NCI-H128 (cell line): ENCODE measurements around the gene RCOR3.
"Not testable (repeated sequence)": the region's sequence is repeated elsewhere in the genome, so short reads cannot be mapped to it uniquely, and the experiment has no call there.

Source experiments
- DNase-seq: peaks from one replicate; lab custom pipeline; 2025; ENCODE audit not compliant: unreplicated experiment; lab: John Stamatoyannopoulos, UW

Gene RCOR3

DNA sequence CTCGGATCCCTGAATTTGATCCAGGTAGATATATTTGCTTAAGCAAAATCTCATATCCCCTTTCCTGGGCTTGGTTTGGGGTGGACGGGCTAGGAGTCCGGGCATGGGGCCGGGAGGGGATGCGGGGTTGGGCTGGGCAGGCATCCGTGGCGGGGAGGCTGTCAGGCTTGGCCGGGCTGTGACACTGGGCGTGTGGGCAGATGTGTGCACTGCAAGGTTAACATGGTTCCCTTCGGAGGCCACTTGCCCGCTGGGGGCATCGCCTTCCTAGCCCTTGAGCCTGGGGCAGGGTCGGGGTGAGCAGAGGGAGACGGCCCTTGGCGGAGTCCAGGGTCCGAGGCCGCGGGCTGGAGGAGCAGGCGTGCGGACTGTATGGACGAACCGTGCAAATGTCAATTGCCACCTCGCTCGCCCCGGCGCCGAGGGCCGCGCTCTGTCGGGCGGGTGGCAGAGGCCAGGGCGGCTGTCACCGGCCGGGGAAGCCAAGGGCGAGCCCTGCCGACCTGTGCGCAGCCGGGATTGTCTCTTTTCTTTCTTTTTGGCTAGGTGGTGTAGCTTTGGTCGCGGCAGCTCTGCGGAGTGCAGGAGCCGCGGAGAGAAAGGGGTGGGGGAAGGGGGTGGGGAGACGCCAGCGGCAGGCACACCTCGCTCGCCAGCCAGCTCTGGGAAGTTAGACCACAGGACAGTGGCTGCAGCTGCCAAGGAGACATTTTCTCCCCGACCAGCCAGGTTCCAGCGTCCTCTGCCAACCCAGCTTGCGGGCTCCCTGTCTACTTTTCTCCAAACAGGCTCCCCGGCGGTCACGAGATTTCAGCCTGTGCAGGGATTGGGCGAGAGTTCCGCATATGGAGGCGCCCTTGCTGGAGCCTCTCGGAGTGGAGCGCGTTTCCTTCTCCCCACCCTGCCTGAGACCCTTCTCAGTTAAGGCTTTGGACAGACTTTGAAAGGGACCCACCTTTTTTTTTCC is 1.3 kb downstream of the RCOR3 start:
- DNase-seq: peak; percentile 48

DNA sequence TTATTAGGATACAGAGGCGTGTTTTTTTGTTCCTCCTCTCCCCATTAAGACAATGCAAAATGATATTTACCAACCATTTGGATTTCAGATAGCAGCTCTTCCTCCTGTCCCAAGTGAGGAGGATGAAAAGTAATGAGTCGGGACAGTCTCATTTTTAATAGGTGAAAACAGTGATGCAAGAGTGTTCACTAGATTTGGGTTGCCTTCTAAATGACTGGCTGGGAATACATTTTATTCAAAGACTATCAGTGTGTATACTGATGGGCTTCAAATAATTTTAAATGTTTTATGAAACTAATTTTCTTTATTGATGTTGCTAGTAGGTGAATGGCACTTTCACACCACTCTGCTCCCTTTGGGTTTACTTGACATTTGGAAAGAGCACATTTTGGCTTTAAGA is 2.1 kb downstream of the RCOR3 start:
- DNase-seq: no peak

DNA sequence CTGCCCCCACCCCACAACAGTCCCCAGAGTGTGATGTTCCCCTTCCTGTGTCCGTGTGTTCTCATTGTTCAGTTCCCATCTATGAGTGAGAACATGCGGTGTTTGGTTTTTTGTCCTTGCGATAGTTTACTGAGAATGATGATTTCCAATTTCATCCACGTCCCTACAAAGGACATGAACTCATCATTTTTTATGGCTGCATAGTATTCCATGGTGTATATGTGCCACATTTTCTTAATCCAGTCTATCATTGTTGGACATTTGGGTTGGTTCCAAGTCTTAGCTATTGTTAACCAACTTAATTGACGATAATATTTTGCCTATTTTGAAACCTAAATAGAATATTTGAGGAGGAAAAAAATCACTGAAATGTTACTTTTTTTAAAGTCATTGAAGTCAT is 3.9 kb downstream of the RCOR3 start:
- not testable (repeated sequence) for DNase-seq

DNA sequence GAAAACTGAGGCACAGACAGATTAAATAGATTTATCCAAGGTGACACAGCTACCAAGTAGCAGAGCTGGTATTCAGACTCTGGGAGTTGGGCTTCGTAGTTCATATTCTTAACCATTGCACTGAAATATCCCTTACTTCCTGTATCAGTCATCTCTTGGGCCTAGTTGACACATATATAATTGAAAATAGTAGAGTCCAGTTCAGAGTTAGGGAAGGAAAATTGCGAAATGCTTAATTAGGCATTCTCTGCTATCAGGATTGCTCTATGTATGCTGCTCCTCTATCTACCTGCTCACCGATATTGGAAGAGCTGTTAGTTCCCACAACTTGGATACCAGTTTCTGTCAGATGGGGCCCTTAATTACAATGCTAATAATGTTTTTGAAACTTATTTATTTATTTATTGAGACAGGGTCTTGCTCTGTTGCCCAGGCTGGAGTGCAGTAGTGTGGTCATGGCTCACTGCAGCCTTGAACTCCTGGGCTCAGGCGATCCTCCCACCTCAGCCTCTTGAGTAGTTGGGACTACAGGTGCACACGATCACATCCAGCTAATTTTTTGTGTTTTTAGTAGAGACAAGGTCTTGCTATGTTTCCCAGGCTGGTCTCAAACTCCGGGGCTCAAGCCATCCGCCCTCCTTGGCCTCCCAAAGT is 8.2 kb downstream of the RCOR3 start:
- DNase-seq: no peak

DNA sequence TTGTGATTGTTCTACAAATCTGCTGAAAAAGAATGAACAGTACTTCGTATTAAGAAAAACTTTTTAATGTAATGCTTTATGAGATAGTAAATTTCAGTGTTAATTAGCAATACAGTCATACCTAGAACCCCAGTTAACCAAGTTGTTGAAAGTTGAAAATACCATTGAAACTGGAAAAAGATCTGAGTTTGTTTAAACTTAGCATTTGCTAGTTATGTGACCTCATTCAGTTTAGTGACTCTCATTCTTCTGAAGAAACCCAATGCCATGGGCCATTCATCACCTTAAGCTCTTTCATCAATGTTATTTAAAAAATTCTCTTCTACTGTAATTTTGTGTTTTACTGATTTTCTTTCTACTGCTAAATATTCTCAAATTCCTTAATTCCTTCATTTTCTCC is 20.2 kb downstream of the RCOR3 start:
- DNase-seq: no peak

DNA sequence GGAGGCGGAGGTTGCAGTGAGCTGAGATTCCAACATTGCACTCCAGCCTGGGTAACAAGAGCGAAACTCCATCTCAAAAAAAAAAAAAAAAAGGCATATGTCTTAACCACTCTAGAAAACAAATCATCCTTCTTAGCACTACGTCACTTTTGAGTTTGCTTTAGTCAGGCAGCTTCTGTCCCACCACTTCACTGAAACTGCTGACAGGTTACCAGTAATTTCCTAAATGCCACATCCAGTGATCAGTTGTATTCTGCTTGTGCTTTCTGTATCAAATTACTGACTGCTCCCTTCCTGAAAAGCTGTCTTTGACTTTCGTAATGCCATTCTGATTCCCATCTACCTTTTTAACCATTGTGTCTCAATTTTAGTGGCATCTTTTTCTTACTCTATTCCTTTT is 21.7 kb downstream of the RCOR3 start:
- no peak for DNase-seq

DNA sequence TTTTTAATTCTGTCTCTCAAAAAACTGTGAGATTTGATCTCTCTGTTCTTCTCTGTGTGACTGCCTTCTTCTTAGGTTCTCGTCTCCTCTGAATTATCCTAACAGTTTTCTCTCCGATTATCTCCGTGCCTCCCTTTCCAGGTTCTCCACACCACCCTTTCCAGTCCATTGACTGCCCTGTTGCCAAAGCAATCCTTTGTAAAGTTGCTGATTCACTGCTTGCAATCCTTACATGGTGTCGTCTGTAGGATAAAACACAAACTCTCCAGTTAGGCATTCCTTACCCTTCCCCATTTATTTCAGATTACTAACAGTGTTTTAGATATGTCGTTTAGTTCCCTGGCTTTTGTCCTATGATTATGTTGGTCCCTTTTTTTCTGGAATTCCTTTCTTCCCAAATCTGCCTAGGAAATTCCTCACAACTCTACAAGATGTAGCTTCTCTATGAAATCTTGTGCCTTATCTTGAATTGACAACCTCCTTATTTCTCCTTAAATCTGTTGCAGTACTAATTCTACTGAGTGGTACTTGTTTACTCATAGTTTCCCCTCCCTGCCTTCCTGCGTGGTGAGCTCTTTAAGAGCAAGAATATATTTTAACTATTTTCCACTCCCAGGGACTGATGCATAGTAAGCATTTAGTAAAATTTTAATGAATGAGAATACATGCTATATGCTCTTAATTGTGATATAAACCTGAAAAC is 22.3 kb downstream of the RCOR3 start:
- DNase-seq: no peak

DNA sequence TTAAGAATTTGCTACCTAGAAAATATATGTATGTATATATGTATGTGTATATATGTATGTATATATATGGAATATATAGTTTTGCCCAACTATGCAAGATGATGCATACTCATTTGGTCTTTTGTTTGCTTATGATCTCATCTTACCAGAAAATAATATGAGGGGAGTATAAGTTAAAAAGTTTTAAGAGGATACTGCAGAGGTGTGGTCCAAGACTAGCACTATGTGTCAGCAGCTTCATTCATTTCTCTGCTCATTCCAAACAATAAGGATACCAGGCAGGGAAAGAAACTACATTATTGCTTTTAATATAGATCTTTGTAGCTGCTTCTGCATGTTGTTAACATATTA is 22.8 kb downstream of the RCOR3 start:
- no peak for DNase-seq

DNA sequence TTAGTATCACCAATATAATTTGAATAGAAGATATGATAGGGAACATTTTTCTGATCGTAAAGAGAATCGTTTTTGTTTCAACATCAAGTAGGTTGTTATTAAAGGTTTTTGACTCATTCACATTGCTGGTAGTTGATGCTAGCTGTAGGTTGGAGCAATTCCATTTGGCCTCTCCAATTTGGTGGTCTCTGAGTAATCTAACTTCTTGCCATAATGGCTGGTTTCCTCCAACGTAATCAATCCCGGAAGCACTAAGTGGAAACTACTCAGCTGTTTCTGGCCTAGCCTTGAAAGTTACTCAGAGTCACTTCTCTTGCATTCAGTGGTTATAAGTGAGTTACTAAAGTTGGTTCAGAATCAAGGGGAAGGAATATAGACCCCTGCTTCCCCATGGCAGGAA is 26.0 kb downstream of the RCOR3 start:
- no peak for DNase-seq

DNA sequence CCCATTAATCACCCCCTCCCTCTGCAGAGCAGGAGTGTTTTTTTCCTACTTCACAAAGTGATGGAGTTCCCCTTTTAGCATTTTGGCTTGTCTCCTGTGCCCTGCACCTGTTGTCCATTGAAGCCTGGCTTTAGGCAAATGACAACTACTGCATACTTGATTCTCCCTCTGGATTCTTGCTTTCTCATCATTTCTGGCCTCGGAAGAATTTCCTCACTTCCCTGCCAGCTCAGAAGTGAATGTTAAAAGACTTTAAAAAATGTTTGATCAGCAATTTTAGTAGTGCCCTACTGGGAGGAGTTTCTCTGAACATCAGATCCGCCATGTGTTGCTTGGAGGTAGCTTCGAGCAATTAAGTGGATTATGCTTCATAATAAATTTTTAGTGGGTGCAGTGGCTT is 28.1 kb downstream of the RCOR3 start:
- no peak for DNase-seq

DNA sequence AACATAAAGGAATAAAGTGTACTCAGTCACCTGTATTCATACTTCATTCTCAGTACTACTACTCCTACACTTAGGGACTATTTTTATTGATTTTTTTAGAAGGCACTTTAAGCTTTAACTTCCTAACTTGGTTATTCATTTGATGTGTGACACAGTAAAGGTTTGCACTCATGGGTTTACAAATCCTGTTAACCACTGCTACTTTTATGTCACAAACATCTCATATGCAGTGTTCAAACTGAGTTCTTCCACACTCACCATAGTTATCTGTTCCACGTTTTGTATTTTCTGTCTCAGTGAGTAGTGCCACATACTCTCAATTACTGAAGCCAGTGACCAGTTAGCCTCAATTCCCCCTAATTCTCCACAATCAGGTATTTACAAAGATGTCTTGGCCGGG is 33.2 kb downstream of the RCOR3 start:
- no peak for DNase-seq

DNA sequence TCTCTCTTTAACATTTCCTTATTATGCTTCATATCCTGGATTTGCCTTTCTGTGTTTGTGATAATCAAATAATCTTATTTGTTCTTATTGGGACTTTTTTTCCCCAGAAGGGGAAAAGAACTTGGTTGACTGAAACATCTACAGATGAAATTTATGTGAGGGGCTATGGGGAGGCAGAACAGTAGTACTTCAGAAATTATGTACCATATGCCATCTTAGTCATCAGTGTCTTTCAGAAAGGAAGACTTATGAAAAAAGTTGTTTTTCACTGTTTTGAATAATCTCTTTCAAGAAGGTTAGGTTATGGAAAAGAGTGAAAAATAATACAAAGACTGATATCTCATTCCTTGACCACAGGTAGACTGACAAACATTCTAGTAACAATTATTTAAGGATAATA is 37.2 kb downstream of the RCOR3 start:
- DNase-seq: no peak

DNA sequence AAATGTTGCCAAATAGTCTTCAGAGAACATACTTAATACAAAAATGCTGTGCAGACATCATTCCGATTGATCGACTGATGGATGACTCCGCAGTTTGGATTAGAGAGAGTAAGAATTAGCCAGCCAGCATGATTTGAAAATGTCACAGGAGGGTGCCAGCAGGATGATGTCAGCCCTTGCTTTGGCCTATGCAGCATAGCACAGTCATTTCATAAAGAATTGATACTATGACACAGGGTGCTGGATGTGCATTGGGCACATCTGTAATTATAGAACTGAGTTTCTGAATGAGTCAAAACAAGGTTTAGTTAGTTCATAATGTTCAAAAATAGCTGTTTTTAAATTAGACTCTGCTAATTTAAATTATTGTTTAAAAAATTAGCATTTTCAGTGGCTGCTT is 45.9 kb downstream of the RCOR3 start:
- DNase-seq: no peak

DNA sequence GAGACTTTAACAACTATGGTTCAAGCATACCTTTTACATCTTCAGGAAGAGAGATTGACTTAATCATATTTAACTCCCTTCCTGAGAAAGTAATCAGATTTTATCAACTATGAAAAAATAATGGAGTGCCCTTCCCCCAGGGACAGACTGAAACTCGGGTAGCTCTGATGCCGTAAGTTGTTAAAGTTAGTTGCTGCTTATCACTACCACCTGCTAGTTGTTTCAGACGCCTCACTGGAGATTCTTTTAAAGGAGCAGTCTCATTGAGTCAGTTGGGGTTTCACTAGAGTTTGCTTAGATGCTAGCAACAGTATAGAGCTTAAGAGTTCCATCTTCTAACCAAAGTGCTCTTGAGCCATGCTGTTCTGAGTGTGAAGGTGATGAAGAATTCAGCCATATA is 50.5 kb downstream of the RCOR3 start:
- no peak for DNase-seq

DNA sequence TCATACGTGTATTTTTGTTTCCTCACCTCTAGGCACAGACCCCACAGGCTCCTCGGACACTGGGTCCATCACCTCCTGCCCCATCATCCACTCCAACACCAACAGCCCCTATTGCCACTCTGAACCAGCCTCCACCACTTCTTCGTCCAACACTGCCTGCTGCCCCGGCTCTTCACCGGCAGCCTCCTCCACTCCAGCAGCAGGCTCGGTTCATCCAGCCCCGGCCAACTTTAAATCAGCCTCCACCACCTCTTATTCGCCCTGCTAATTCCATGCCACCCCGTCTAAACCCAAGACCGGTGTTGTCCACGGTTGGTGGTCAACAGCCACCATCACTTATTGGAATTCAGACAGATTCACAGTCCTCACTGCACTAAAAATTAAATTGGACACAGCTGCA is 54.2 kb downstream of the RCOR3 start:
- no peak for DNase-seq

DNA sequence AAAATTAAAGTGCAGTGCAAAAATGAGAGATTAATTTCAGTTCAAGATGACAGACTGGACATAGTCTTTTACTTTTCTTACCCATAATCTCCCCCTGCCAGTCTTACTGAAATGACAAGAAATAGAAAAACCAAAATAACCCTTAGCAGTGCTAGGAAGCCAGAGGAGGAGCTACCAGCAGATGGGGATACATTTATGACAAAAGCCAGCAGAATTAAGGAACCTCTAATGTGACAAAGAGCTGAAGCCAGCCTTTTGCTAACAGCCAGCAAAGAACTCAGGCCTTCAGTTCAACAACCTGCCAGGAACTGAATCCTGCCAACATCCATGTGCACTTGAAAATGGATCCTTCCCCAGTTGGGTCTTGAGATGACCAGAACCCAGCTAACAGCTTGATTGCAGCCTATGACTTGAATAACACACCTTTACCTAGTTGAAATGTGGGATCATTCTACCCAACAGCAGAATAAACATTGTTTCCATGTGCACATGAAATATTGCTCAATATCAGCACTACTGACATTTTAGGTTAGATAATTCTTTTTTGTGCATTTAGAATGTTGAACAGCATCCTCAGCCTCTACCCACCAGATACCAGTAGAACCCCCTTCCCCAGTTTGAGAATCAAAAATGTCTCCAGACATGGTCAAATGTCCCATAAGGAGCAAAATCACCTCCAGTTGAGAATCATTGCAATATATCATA is 59.6 kb downstream of the RCOR3 start:
- DNase-seq: no peak

DNA sequence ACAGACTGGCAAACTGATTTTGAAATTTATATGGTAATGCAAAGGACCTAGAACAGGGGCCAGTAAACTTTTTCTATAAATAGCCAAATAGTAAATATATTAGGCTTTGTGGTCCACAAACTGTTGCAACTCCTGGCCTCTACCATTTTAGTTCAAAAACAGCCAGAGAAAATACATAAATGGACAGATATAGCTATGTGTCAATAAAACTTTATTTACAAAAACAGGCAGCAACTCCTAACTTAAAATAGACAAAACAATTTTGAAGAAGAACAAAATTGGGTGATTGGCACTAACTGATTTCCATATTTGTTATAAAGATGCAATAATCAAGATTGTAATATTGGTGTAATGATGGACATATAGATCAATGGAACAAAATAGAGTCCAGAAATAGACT is 60.7 kb downstream of the RCOR3 start:
- no peak for DNase-seq

DNA sequence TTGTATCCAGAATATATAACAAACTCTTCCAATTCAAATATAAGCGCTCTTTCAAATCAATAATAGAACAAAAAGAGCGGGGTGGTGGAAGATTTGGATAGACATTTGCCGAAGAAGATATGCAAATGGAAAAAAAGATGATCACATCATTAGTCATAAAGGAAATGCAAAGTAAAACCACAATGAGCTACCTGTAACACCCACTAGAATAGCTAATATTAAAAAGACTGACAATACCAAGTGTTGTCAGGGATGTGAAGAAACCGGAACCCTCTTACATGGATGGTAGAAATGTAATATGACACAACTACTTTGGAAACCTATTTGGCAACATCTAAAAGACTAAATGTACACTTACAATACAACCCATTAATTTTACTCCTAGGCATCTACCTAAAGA is 61.8 kb downstream of the RCOR3 start:
- DNase-seq: no peak

DNA sequence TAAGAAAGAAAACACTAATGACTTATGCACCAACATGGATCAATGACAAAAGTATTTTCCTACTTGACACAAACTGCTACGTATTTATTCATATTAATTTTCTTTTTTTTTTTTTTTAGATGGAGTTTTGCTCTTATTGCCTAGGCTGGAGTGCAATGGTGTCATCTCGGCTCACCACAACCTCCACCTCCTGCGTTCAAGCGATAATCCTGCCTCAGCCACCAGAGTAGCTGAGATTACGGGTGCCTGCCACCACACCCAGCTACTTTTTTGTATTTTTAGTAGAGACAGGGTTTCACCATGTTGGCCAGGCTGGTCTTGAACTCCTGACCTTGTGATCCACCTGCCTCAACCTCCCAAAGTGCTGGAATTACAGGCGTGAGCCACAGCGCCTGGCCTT is 62.5 kb downstream of the RCOR3 start:
- DNase-seq: not testable (repeated sequence)

DNA sequence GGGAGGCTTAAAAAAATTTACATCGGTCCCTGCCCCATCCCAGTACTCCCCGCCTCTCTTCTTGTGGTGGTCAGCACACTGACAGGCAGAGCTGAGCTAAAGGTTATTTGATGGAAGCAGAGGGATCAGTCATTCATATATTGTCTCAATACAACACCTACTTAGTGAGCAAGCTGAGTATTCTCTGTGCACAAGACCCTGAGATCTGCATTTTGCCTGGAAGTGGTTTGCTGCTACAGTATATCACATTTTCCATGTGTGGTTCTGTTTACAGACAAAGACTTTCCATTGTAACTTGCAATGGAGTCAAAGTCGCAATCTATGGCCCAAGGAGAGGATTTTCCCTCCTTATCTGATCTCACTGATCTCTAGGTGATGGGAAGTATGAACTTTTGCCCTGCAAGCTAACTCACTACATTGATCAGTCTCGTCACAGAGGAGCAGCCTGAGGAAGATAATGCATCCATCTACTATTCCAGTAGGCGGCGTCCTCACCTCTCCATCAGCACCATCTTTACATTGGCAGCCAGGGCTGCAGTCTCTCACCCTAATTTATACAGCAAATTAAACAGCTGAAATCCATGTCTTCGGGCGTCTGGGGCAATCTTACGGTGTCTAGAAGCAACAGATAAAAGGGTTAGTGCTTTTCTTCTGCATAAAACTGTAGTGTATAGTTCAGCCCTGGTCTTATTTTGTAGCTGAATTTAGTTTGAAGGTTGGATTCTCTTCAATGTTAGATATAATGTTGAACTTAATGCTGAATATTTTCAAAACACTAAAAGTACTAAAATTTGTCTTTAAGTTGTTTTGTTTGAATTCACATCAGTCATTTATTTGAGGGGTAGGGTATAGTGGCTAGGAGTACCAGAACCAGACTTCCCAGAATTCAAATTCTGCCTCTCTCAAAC is 64.2 kb downstream of the RCOR3 start:
- peak; percentile 46 for DNase-seq
